Spinal cord (tissue), 10 donors: ENCODE data around the gene RB1. TPM values are rescaled to one million over a fixed set of nuclear protein-coding genes. Genes with fewer than 3 reads are reported as not detected.

Experiments used
- DNase-seq, 6 donors: peaks; one replicate each; pipeline versions ENCODE4 v3.0.0 to v3.0.0-alpha.2; 2013 to 2015; ENCODE audit warnings: low spot score in 6 of 6, low read depth in 4 of 6
- H3K27ac ChIP-seq: one replicate; pipeline ENCODE4 v1.5.1; 2013; ENCODE audit warnings: low read depth, low read length, control low read depth
- H3K27me3 ChIP-seq: one replicate; pipeline ENCODE4 v1.6.1; 2013; ENCODE audit warnings: low read length; ENCODE audit not compliant: control insufficient read depth, insufficient read depth
- H3K36me3 ChIP-seq: one replicate; pipeline ENCODE4 v1.6.1; 2013; ENCODE audit warnings: low read length; ENCODE audit not compliant: control insufficient read depth, insufficient read depth
- H3K4me1 ChIP-seq: one replicate; pipeline ENCODE4 v1.6.1; 2013; ENCODE audit warnings: low read length; ENCODE audit not compliant: control insufficient read depth, insufficient read depth
- H3K4me3 ChIP-seq: one replicate; pipeline ENCODE4 v1.5.1; 2013; ENCODE audit warnings: low read depth, low read length, control low read depth
- H3K9me3 ChIP-seq: one replicate; pipeline ENCODE4 v1.6.1; 2013; ENCODE audit warnings: low read length; ENCODE audit not compliant: control insufficient read depth, insufficient read depth
- WGBS: methylation state at CpG from one replicate; pipeline ENCODE4 v1.1.5; 2013; ENCODE audit warnings: missing lambda C conversion rate; ENCODE audit not compliant: insufficient coverage; 5-methylcytosine and 5-hydroxymethylcytosine counted together
- polyA plus RNA-seq, 2 donors: library from polyadenylated mRNA; unstranded; fragments of 120-200 nt; gene quantifications; one replicate each; pipeline ENCODE4 v1.2.1, GENCODE V29; 2013; ENCODE audit not compliant: insufficient read length in 2 of 2
- total RNA-seq, 2 donors: library from RNA; depleted of rRNA in 1 of 2; stranded (reverse); fragments of 120-200 nt in 1 of 2; fragments of >200 nt in 1 of 2; gene quantifications; one replicate each; pipeline versions ENCODE4 v1.2.3 to v1.2.4, GENCODE V29; 2013 to 2014
- donor health status: healthy.

RB1 gene
- total and polyA plus RNA-seq, 4 donors, result 38.0 to 99.8 (median 48.9) TPM

GRCh38 chr13:48493066-48493765 lies 189.7 kb downstream of the RB1 start:
- H3K4me3 ChIP-seq, result no peak overlapping the region
- peak overlapping the region; percentile 40 for H3K27ac ChIP-seq
- DNase-seq, result no peak
- peaks cover 16% of the 10 kb centered on the region for H3K36me3 ChIP-seq
- H3K27me3 ChIP-seq, result no peaks in the 10 kb centered on the region
- peaks cover 11% of the 10 kb centered on the region for H3K4me1 ChIP-seq
- 84% methylated on average over 4 of the region's 4 CpGs for WGBS
- no peaks in the 10 kb centered on the region for H3K9me3 ChIP-seq

- Histone ChIP-seq H3K4me3 (no peak overlapping the region), H3K36me3 (peaks cover 22% of the 10 kb centered on the region), H3K27ac (peak overlapping the region; percentile 19), H3K9me3 (no peaks in the 10 kb centered on the region), H3K4me1 (peaks cover 11% of the 10 kb centered on the region), H3K27me3 (no peaks in the 10 kb centered on the region)
- no CpG with 5 or more reads among the region's 2 CpGs for WGBS
- no peak for DNase-seq
These were observed 190.3 kb downstream of the RB1 start for GRCh38 chr13:48493851-48494250.

- WGBS, result no CpG with 5 or more reads among the region's 1 CpG
- Histone ChIP-seq H3K27ac (no peak overlapping the region), H3K36me3 (peaks cover 26% of the 10 kb centered on the region), H3K4me3 (no peak overlapping the region), H3K9me3 (no peaks in the 10 kb centered on the region), H3K4me1 (peaks cover 11% of the 10 kb centered on the region), H3K27me3 (no peaks in the 10 kb centered on the region)
- no peak for DNase-seq
These were observed 191.3 kb downstream of the RB1 start for GRCh38 chr13:48494874-48495273.

GRCh38 chr13:48496271-48497161 lies 193.0 kb downstream of the RB1 start:
- Histone ChIP-seq H3K4me3 (no peak overlapping the region), H3K27me3 (no peaks in the 10 kb centered on the region), H3K27ac (no peak overlapping the region), H3K9me3 (no peaks in the 10 kb centered on the region), H3K4me1 (peaks cover 11% of the 10 kb centered on the region), H3K36me3 (peaks cover 32% of the 10 kb centered on the region)
- WGBS, result 37% methylated on average over 2 of the region's 7 CpGs
- DNase-seq, result no peak

GRCh38 chr13:48497669-48498068 lies 194.1 kb downstream of the RB1 start:
- peaks cover 11% of the 10 kb centered on the region for H3K4me1 ChIP-seq
- DNase-seq, result no peak
- 95% methylated on average over 2 of the region's 2 CpGs for WGBS
- H3K4me3 ChIP-seq, result no peak overlapping the region
- no peaks in the 10 kb centered on the region for H3K9me3 ChIP-seq
- H3K27ac ChIP-seq, result no peak overlapping the region
- no peaks in the 10 kb centered on the region for H3K27me3 ChIP-seq
- peaks cover 31% of the 10 kb centered on the region for H3K36me3 ChIP-seq

GRCh38 chr13:48500652-48501197 lies 197.2 kb downstream of the RB1 start:
- Histone ChIP-seq H3K9me3 (no peaks in the 10 kb centered on the region), H3K27me3 (no peaks in the 10 kb centered on the region), H3K27ac (no peak overlapping the region), H3K4me3 (no peak overlapping the region), H3K4me1 (peaks cover 4% of the 10 kb centered on the region), H3K36me3 (peaks cover 26% of the 10 kb centered on the region)
- WGBS, result no CpG with 5 or more reads among the region's 4 CpGs
- no peak for DNase-seq

GRCh38 chr13:48501705-48502104 lies 198.2 kb downstream of the RB1 start:
- no peak overlapping the region for H3K4me3 ChIP-seq
- no peaks in the 10 kb centered on the region for H3K9me3 ChIP-seq
- H3K36me3 ChIP-seq, result peaks cover 32% of the 10 kb centered on the region
- WGBS, result no CpG with 5 or more reads among the region's 2 CpGs
- H3K4me1 ChIP-seq, result peaks cover 12% of the 10 kb centered on the region
- no peak for DNase-seq
- H3K27me3 ChIP-seq, result no peaks in the 10 kb centered on the region
- no peak overlapping the region for H3K27ac ChIP-seq

GRCh38 chr13:48502601-48503319 lies 199.2 kb downstream of the RB1 start:
- H3K27ac ChIP-seq, result no peak overlapping the region
- DNase-seq, result no peak
- H3K9me3 ChIP-seq, result no peaks in the 10 kb centered on the region
- WGBS, result 97% methylated on average over 6 of the region's 19 CpGs
- no peaks in the 10 kb centered on the region for H3K27me3 ChIP-seq
- no peak overlapping the region for H3K4me3 ChIP-seq
- H3K36me3 ChIP-seq, result peaks cover 34% of the 10 kb centered on the region
- H3K4me1 ChIP-seq, result peaks cover 14% of the 10 kb centered on the region

- WGBS, result 94% methylated on average over 5 of the region's 8 CpGs
- H3K36me3 ChIP-seq, result peaks cover 30% of the 10 kb centered on the region
- H3K4me3 ChIP-seq, result no peak overlapping the region
- H3K4me1 ChIP-seq, result peaks cover 11% of the 10 kb centered on the region
- no peaks in the 10 kb centered on the region for H3K27me3 ChIP-seq
- DNase-seq, result no peak
- no peaks in the 10 kb centered on the region for H3K9me3 ChIP-seq
- H3K27ac ChIP-seq, result no peak overlapping the region
These were observed 201.1 kb downstream of the RB1 start for GRCh38 chr13:48504606-48505005.
